D721Med (cell line): ENCODE data around the gene RNF112.

Experiments used
- DNase-seq: peaks from one replicate; pipeline ENCODE4 v3.0.0; 2011; ENCODE audit warnings: low spot score; ENCODE audit not compliant: insufficient read length
- FAIRE-seq: peaks from 2 replicates; lab custom pipeline; 2011; peaks lifted over from hg19 to GRCh38; lab: Jason Lieb, UNC
- CTCF ChIP-seq: IDR thresholded peaks from 2 replicates; pipeline ENCODE4 v1.5.1; 2012; ENCODE audit warnings: mild to moderate bottlenecking, control low read depth; ENCODE audit not compliant: insufficient read depth; ENCODE audit errors: missing control alignments

The RNF112 gene

GRCh38 chr17:19402171-19402570 lies 8.9 kb upstream of the RNF112 start:
- no peak for FAIRE-seq
- TF ChIP-seq CTCF = no peak
- DNase-seq = no peak

GRCh38 chr17:19403021-19403420 lies 8.0 kb upstream of the RNF112 start:
- no peak for DNase-seq
- FAIRE-seq = no peak
- TF ChIP-seq CTCF = no peak

GRCh38 chr17:19404264-19404663 lies 6.8 kb upstream of the RNF112 start:
- DNase-seq = no peak
- FAIRE-seq = no peak
- TF ChIP-seq CTCF = no peak

- DNase-seq (no peak), FAIRE-seq (no peak)
- TF ChIP-seq CTCF = no peak
Observed at GRCh38 chr17:19405114-19405513, 5.9 kb upstream of the RNF112 start.

GRCh38 chr17:19407601-19408345 lies 3.3 kb upstream of the RNF112 start:
- DNase-seq (peak; percentile 1), FAIRE-seq (no peak)

GRCh38 chr17:19408346-19408710 lies 2.7 kb upstream of the RNF112 start:
- no peak for FAIRE-seq
- no peak for TF ChIP-seq CTCF
- no peak for DNase-seq

More at GRCh38 chr17:19407601-19408345, 3.3 kb upstream of the RNF112 start:
- TF ChIP-seq CTCF = no peak

GRCh38 chr17:19409066-19409465 lies 2.0 kb upstream of the RNF112 start:
- no peak for FAIRE-seq
- no peak for DNase-seq
- no peak for TF ChIP-seq CTCF
